GM18499 (cell line): ENCODE measurements around the gene TRPM2.

Source experiments
- ATAC-seq: cut with Tn5 transposase; IDR thresholded peaks from one replicate; pipeline ENCODE4 v1.9.1; 2021; ENCODE audit warnings: moderate number of reproducible peaks; ENCODE audit not compliant: insufficient read depth, unreplicated experiment

The TRPM2 gene

DNA sequence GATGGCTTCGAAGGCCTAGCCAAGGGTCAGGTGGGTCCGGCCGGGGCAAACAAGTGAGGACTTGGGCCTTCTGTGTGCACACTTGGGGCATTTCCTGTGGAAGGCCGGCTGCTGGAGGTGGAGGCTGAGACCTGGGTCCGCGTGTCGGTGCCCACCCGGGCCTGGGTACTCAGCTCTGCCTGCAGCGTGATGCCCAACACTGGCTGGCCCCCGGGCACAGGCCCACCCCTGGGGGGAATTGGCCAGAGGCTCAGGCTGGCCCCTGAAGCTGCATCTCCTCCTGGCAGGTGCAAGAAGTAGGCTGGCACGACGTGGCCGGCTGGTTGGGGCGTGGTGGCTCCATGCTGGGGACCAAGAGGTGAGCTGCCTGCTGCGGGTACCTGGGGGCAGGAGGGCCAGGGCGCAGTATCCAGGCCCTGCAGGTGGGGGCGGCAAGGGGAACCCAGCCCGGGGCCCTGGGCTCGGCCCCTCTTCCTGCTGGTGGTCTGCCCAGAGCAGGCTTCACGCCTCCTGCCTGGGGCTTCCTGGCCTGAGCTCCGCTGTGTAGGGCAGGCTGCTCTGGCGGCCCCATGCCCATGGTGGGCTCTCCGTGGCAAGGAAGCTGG is 31.5 kb upstream of the TRPM2 start:
- no peak for ATAC-seq

- no peak for ATAC-seq
Observed at GRCh38 chr21:44322621-44323325, 30.6 kb upstream of the TRPM2 start.

GRCh38 chr21:44323591-44323990 is 29.8 kb upstream of the TRPM2 start:
- no peak for ATAC-seq

GRCh38 chr21:44324106-44324853 is 29.1 kb upstream of the TRPM2 start:
- ATAC-seq, result no peak

- no peak for ATAC-seq
Observed at GRCh38 chr21:44324854-44325107, 28.6 kb upstream of the TRPM2 start.

- ATAC-seq, result no peak
Observed at GRCh38 chr21:44325386-44326271, 27.8 kb upstream of the TRPM2 start.

DNA sequence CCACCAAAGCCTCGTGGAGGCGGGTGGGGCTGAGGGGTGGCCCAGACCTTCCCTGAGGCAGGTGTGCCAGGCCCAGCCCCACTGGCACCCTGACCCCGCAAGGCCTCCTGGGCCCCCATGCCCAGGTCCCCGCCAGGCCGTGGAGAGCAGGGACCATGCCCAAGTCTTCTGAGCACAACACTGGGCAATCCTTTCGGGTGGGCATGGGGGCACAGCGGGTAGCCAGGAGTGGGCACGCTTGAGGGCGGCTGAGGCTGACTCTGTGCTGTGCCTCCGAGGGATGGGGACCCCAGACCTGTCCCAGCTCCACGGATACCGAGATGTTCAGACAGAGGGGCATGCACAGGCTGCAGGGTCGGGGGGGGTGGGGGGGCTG is 27.2 kb upstream of the TRPM2 start:
- no peak for ATAC-seq

GRCh38 chr21:44326716-44327602 is 26.5 kb upstream of the TRPM2 start:
- no peak for ATAC-seq

DNA sequence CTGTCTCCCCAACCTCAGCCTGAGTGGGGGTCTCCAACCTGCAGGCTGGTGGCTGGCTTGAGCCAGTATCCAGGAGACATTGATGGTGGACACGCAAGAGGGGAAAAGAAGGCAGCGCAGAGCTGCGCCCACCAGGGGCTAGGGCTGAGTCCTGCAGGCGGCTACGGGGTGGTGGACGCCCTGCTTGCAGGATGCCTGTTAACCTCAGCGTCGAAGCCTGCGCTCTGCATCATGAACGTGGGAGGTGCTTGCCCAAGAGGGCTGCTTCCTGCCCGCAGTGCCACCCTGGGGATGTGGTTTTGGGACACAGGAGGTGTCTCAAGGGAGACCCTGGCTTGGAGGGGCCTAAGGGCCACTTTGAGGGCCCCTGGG is 25.8 kb upstream of the TRPM2 start:
- no peak for ATAC-seq

DNA sequence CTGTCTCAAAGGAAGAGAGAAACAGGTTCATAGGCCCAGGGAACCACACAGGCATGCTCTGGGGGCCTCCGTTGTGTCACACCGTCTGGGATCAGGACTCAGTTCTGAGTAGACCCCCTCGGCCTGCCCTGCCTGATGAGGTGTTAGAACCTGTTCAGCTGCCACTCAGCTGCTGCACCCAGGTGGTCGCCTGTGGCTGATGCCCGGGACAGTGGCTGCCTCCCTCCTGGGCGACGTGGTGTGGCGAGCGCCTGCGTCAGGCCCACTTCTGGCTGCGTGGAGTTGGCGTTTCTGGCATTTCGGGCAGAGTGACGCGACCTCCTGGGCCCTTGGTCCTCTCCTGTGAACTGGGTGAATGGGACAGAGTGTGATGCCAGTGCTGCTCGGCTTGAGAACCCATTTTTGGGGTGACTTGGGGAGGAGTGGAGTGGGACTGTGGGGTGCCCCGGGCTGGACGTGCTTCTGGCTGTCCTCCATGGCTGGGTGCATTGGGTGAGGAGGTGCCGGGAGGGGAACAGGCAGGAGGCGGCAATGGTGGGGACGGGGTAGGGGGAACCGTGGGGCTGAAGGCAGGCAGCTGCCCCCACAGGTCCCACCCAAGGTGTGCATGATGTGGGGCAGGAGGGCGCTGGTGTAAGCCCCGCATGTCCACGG is 25.1 kb upstream of the TRPM2 start:
- ATAC-seq, result no peak

DNA sequence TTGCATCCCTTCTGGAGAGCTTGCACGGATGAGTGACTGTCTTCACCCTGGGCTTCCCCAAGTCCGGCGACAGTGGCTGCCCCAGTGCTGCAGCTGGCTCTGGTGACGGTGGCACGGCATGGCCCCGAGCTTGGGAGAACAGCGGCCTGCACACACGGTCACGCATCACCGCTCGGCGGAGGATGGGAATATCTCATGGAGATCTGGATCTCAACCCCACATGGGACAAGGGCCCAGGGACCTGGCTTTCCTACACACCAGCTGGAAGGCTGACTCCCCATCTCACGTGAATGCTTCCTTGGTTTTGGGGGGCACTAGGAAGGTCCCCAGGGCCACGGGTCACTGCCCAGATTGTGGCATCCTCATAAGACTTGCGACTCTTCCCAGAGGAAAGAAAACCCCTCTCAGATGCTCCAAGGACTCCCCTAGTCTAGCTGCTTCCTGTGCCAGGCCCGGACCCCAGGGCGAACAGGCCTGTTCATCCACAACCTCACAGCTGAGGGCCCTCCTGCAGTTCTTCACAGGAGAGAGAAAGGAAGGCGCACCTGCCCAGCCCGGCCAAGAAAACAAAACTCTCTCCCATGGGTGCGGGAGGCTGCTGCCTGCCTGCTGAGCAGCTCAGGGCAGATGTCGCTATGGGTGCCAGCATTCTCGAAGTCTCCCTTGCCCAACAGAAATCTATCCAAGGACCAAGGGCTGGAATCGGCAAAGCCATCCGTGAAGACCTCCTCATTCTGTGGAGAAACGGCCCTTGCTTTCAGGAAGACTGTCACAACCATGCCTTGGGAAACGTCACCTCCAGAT is 24.1 kb upstream of the TRPM2 start:
- no peak for ATAC-seq

DNA sequence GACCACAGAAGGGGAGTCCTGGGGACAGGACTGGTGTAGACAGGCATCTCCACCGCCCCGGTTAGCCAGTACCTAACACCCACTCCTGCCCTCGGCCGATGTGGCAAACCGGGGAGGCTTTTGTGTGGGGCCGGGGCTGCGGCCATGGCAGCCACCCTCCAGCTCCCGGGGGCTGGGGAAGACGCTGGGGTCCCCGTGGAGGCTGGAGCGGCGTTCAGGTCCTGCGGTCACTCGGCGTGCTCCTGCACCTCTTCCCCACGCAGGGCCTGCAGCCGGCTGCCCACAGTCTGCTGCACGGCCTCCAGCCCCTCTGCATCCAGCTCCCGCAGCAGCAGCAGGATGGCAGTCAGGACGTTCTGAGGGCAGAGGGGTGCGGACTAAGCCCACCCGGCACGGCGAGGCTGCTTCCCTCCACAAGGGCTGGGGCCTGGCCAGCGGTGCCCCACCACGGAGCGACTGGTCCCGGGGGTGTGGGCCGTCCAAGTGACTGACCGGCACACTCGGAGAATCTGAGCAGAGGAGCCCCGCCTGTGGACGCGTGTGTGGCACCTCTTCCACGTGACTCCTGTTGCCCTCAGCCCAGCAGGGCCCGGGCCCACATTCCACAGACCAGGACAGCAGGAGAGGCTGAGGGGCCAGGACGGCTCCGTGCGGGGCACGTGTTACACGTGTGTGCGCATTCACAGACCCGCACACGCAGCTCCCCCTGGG is 23.3 kb upstream of the TRPM2 start:
- ATAC-seq, result no peak

- ATAC-seq, result no peak
Observed at GRCh38 chr21:44330698-44331097, 22.7 kb upstream of the TRPM2 start.

DNA sequence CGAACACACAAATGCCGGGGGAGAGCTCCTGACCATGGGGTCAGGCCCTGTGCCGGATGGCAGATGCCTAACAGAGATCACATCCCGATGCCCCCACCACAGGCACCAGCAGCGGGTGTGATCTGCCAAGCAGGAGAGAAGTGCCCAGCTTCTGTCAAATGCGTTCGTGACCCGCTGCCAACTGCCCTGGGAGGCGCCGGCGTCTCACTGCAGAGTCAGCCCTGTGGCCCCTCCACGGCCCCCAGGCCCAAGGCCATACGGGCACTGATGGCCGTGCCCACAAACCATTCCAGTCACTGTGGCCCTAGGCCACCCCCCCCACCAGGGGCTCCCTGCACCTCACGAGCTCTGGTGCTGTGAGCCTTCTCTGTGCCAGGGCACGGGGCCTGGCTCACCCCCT is 22.2 kb upstream of the TRPM2 start:
- ATAC-seq, result no peak

DNA sequence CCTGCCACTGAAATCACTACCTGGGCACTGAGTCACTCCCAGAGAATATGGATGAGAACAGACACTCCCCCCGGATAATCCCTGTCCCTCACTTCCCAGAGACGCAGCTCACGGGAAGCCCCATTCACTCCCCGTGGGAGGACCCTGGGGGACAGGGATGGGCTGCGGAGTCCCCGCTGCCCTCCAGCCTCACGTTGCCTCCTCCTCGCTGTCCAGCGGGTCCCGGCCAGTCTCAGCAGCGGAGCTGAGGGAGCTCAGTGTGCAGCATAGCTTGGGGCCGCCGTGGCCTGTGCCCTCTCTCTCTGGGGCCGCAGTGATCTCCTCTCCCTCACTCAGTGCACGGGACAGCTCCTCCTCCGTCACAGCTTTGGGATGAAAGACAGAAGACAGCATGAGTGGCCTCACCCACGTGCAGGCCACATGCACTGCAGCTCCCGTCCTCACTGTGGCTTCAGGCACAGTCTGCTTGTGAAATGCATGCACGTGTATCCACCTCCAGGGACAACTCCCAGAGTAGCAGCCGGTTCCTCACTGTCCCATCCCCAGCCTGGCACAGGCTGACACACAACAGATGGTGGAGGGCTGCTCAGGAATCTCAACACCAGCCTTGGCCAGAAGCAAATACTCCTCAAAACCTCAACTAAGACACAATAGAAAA is 21.6 kb upstream of the TRPM2 start:
- no peak for ATAC-seq

DNA sequence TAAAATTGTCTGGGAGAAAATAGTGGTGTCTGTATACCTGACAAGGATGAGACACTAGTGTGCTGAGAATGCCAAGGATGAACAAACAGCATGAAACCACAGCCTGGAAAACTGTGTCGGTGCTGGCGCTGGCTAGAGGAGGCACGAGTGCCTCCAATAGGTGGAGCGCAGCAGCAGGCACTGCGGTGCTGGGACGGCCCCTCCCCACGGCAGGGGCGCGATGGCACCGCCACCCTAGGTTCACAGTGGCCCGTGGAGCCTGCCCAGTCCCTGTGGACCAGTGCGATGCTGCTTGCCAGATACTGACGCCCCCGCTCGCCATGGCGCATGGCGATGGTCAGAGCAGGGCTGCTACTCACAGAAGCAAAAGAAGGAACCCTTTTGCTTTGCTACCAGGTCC is 21.0 kb upstream of the TRPM2 start:
- no peak for ATAC-seq

DNA sequence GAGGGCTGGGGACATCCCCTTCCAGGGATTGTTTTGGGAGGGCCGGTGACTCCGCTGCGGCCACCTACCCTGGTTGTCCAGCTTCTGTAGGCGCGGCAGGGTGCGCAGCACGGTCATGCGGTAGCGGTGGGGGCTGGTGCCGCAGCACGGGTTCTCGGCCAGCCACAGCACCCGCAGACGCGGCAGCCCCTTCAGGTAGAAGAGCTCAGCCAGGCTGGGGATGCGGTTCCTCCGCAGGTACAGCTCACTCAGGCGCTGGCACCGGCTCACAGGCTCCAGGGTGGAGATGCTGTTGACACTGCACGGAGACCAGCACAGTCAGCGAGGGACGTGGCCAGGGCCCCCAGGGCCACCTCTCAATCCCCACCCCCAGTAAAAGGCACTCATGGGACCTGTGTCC is 20.5 kb upstream of the TRPM2 start:
- ATAC-seq, result no peak
